T-cell (primary cell): ENCODE data around the gene TUB. TPM values are rescaled to one million over a fixed set of nuclear protein-coding genes. Genes with fewer than 3 reads are reported as not detected.

ENCODE experiments used
- ATAC-seq, 4 experiments: fragments of 200-7000 bp in 3 of 4; fragments of 150-1000 bp in 1 of 4; cut with Tn5 transposase; replicated peaks in 1 of 4; 1 replicate in 3 of 4; 2 replicates in 1 of 4; pipeline ENCODE4 v1.10.0; 2021; ENCODE audit warnings: moderate library complexity in 3 of 4, mild to moderate bottlenecking in 2 of 4, moderate number of reproducible peaks in 1 of 4
- CTCF ChIA-PET, 2 donors: fragments of 300-600 bp; sonication (Branson Sonifier 250); formaldehyde crosslinking; loops; one replicate each; lab custom pipeline; 2022; ENCODE audit warnings: antibody characterized with exemption in 2 of 2; lab: Charles Lee
- POLR2A ChIA-PET, 2 donors: fragments of 300-600 bp; sonication (Branson Sonifier 250); formaldehyde crosslinking; loops; one replicate each; lab custom pipeline; 2022; ENCODE audit warnings: antibody characterized with exemption in 2 of 2; lab: Charles Lee
- DNase-seq, 35 experiments: peaks; one replicate each; pipeline versions ENCODE4 v3.0.0 to v3.0.0-alpha.2; 2013 to 2023
- H3K27ac ChIP-seq: one replicate; pipeline ENCODE4 v1.5.1; 2013; ENCODE audit warnings: low read length
- H3K27me3 ChIP-seq, 2 experiments: replicated peaks in 1 of 2; 1 replicate in 1 of 2; 2 replicates in 1 of 2; pipeline versions ENCODE4 v1.6.1 to v1.7.0; 2013; ENCODE audit warnings: low read length in 1 of 2, mixed read lengths in 1 of 2; ENCODE audit not compliant: control insufficient read depth in 2 of 2, insufficient read depth in 2 of 2; ENCODE audit errors: extremely low read depth in 1 of 2
- H3K36me3 ChIP-seq, 2 donors: 1 replicate in 1 of 2; 2 replicates in 1 of 2; pipeline versions ENCODE4 v1.6.1 to v1.7.0; 2013; ENCODE audit warnings: low read length in 1 of 2; ENCODE audit not compliant: control insufficient read depth in 2 of 2, insufficient read depth in 1 of 2; ENCODE audit errors: extremely low read depth in 1 of 2
- H3K4me1 ChIP-seq, 2 experiments: 1 replicate in 1 of 2; 2 replicates in 1 of 2; pipeline versions ENCODE4 v1.6.1 to v1.7.0; 2013; ENCODE audit warnings: low read length in 2 of 2, mixed read lengths in 1 of 2; ENCODE audit not compliant: insufficient read depth in 2 of 2, control insufficient read depth in 1 of 2; ENCODE audit errors: extremely low read depth in 1 of 2
- H3K4me3 ChIP-seq, 2 donors: 1 replicate in 1 of 2; 2 replicates in 1 of 2; pipeline versions ENCODE4 v1.5.1 to v1.7.0; 2013; ENCODE audit warnings: mild to moderate bottlenecking in 2 of 2, low read length in 1 of 2, moderate library complexity in 1 of 2; ENCODE audit not compliant: control insufficient read depth in 1 of 2; ENCODE audit errors: extremely low read depth in 1 of 2
- H3K9me3 ChIP-seq: 2 replicates; pipeline ENCODE4 v1.7.0; 2013
- H3K27ac Mint-ChIP-seq, 2 donors: one replicate each; pipeline ENCODE4 v1.8.0; 2020 to 2021; ENCODE audit warnings: mild to moderate bottlenecking in 2 of 2, mixed read lengths in 2 of 2
- H3K27me3 Mint-ChIP-seq, 2 donors: one replicate each; pipeline ENCODE4 v1.8.0; 2021 to 2022; ENCODE audit warnings: mixed read lengths in 2 of 2
- H3K36me3 Mint-ChIP-seq: one replicate; pipeline ENCODE4 v1.8.0; 2021; ENCODE audit warnings: mixed read lengths
- H3K4me1 Mint-ChIP-seq, 3 donors: one replicate each; pipeline ENCODE4 v1.8.0; 2020 to 2022; ENCODE audit warnings: mixed read lengths in 3 of 3, mild to moderate bottlenecking in 1 of 3
- H3K4me3 Mint-ChIP-seq, 3 donors: one replicate each; pipeline ENCODE4 v1.8.0; 2020 to 2022; ENCODE audit warnings: mild to moderate bottlenecking in 3 of 3, mixed read lengths in 3 of 3, moderate library complexity in 3 of 3
- H3K9me3 Mint-ChIP-seq, 3 donors: one replicate each; pipeline ENCODE4 v1.8.0; 2020 to 2022; ENCODE audit warnings: mixed read lengths in 3 of 3
- WGBS: methylation state at CpG from one replicate; pipeline ENCODE4 v1.1.5; 2013; ENCODE audit warnings: missing lambda C conversion rate; ENCODE audit not compliant: insufficient coverage; 5-methylcytosine and 5-hydroxymethylcytosine counted together
- total RNA-seq, 35 experiments: library from RNA in 6 of 35; stranded (reverse) in 6 of 35; fragments of 120-200 nt in 1 of 35; gene quantifications; one replicate each; pipeline versions ENCODE4 v1.2.1 to v1.2.4 and lab custom pipeline; 2013 to 2026

The TUB gene
- total RNA-seq, 5 donors from 2014 or later (not counting 1 experiment from before 2014, with no cell fraction given): 0.05 to 0.33 (median 0.19) TPM

GRCh38 chr11:8092587-8093424 is 11.8 kb downstream of the TUB start:
- POLR2A ChIA-PET: no interaction called here
- ATAC-seq (peak in 2 of 4 experiments; percentile 44 to 46), DNase-seq (peak in 2 of 35 experiments; percentile 9 to 35)
- H3K9me3 ChIP-seq: no peaks in the 10 kb centered on the region
- Mint-ChIP-seq H3K9me3 (no peaks in the 10 kb centered on the region), H3K4me3 (no peak overlapping the region), H3K4me1 (peaks cover 0 to 5% (median 4%) of the 10 kb centered on the region in 3 donors), H3K27ac (no peak overlapping the region), H3K27me3 (no peaks in the 10 kb centered on the region), H3K36me3 (no peaks in the 10 kb centered on the region)
- no peak overlapping the region for H3K4me3 ChIP-seq
- H3K27ac ChIP-seq: no peak overlapping the region
- H3K27me3 ChIP-seq: peaks cover 0 to 8% of the 10 kb centered on the region in 2 experiments
- CTCF ChIA-PET: no interaction called here
- H3K36me3 ChIP-seq: no peaks in the 10 kb centered on the region
- peaks cover 0 to 6% of the 10 kb centered on the region in 2 experiments for H3K4me1 ChIP-seq
- 79% methylated on average over 7 of the region's 11 CpGs for WGBS

- DNase-seq: peak in 1 of 35 experiments; percentile 7
Observed at GRCh38 chr11:8093931-8094575, 13.0 kb downstream of the TUB start.

GRCh38 chr11:8094656-8095055 is 13.6 kb downstream of the TUB start:
- Mint-ChIP-seq H3K27me3 (no peaks in the 10 kb centered on the region), H3K36me3 (no peaks in the 10 kb centered on the region), H3K4me1 (peaks cover 0 to 5% (median 4%) of the 10 kb centered on the region in 3 donors), H3K27ac (no peak overlapping the region), H3K9me3 (no peaks in the 10 kb centered on the region), H3K4me3 (no peak overlapping the region)
- no peaks in the 10 kb centered on the region for H3K36me3 ChIP-seq
- no peaks in the 10 kb centered on the region for H3K9me3 ChIP-seq
- no peak for ATAC-seq
- 84% methylated on average over 11 of the region's 11 CpGs for WGBS
- H3K4me1 ChIP-seq: peaks cover 0 to 6% of the 10 kb centered on the region in 2 experiments
- H3K27me3 ChIP-seq: no peaks in the 10 kb centered on the region
- CTCF ChIA-PET: interaction anchor here (0.5 to 1.1 kb wide), 3 partner anchors 24 to 96 kb away, joined by 3 to 4 read pairs (median 3); no protein-coding TSS in a partner anchor
- H3K27ac ChIP-seq: no peak overlapping the region
- POLR2A ChIA-PET: no interaction called here
- peak in 1 of 35 experiments; percentile 4 for DNase-seq
- no peak overlapping the region for H3K4me3 ChIP-seq

More at GRCh38 chr11:8093931-8094575, 13.0 kb downstream of the TUB start:
- ChIA-PET CTCF (interaction anchor here (0.5 to 1.1 kb wide), 3 partner anchors 24 to 125 kb away, joined by 3 read pairs; no protein-coding TSS in a partner anchor), POLR2A (no interaction called here)
- H3K36me3 ChIP-seq: no peaks in the 10 kb centered on the region
- no peaks in the 10 kb centered on the region for H3K9me3 ChIP-seq
- Mint-ChIP-seq H3K36me3 (no peaks in the 10 kb centered on the region), H3K4me1 (peaks cover 0 to 5% (median 4%) of the 10 kb centered on the region in 3 donors), H3K27me3 (no peaks in the 10 kb centered on the region), H3K9me3 (no peaks in the 10 kb centered on the region), H3K27ac (no peak overlapping the region), H3K4me3 (no peak overlapping the region)
- H3K4me3 ChIP-seq: no peak overlapping the region
- H3K27ac ChIP-seq: no peak overlapping the region
- ATAC-seq: no peak
- 79% methylated on average over 5 of the region's 9 CpGs for WGBS
- H3K4me1 ChIP-seq: peaks cover 0 to 6% of the 10 kb centered on the region in 2 experiments
- H3K27me3 ChIP-seq: peaks cover 0 to 3% of the 10 kb centered on the region in 2 experiments

GRCh38 chr11:8095371-8095770 is 14.4 kb downstream of the TUB start:
- no peak overlapping the region for H3K27ac Mint-ChIP-seq

GRCh38 chr11:8095806-8096522 is 15.0 kb downstream of the TUB start:
- Mint-ChIP-seq H3K4me1 (peaks cover 0 to 5% (median 4%) of the 10 kb centered on the region in 3 donors), H3K9me3 (no peaks in the 10 kb centered on the region), H3K27ac (no peak overlapping the region), H3K4me3 (no peak overlapping the region), H3K27me3 (no peaks in the 10 kb centered on the region), H3K36me3 (no peaks in the 10 kb centered on the region)
- Histone ChIP-seq H3K36me3 (no peaks in the 10 kb centered on the region), H3K9me3 (no peaks in the 10 kb centered on the region), H3K27ac (no peak overlapping the region), H3K27me3 (no peaks in the 10 kb centered on the region), H3K4me1 (peaks cover 0 to 6% of the 10 kb centered on the region in 2 experiments), H3K4me3 (no peak overlapping the region)
- 73% methylated on average over 3 of the region's 5 CpGs for WGBS
- peak in 1 of 35 experiments; percentile 1 for DNase-seq
- POLR2A ChIA-PET: no interaction called here
- no peak for ATAC-seq
- CTCF ChIA-PET: interaction anchor here (0.6 to 5.6 kb wide), 5 partner anchors 9 to 97 kb away, joined by 4 to 75 read pairs (median 4); no protein-coding TSS in a partner anchor

More at GRCh38 chr11:8095371-8095770, 14.4 kb downstream of the TUB start:
- Histone ChIP-seq H3K4me1 (peaks cover 0 to 6% of the 10 kb centered on the region in 2 experiments), H3K4me3 (no peak overlapping the region), H3K27me3 (no peaks in the 10 kb centered on the region), H3K27ac (no peak overlapping the region), H3K9me3 (no peaks in the 10 kb centered on the region), H3K36me3 (no peaks in the 10 kb centered on the region)
- Mint-ChIP-seq H3K27me3 (no peaks in the 10 kb centered on the region), H3K9me3 (no peaks in the 10 kb centered on the region), H3K36me3 (no peaks in the 10 kb centered on the region), H3K4me1 (peaks cover 0 to 5% (median 4%) of the 10 kb centered on the region in 3 donors), H3K4me3 (no peak overlapping the region)
- ChIA-PET POLR2A (no interaction called here), CTCF (interaction anchor here (1.1 to 5.6 kb wide), 3 partner anchors 61 to 97 kb away, joined by 4 to 75 read pairs (median 4); no protein-coding TSS in a partner anchor)
- DNase-seq (peak in 1 of 35 experiments; percentile 3), ATAC-seq (no peak)
- 64% methylated on average over 7 of the region's 12 CpGs for WGBS
